ENCODE measurements around the gene ZNF341. TPM values are rescaled to one million over a fixed set of nuclear protein-coding genes. Genes with fewer than 3 reads are reported as not detected.

ZNF341 gene
- polyA plus RNA-seq, 2 donors: 2.6 to 4.5 TPM

DNA sequence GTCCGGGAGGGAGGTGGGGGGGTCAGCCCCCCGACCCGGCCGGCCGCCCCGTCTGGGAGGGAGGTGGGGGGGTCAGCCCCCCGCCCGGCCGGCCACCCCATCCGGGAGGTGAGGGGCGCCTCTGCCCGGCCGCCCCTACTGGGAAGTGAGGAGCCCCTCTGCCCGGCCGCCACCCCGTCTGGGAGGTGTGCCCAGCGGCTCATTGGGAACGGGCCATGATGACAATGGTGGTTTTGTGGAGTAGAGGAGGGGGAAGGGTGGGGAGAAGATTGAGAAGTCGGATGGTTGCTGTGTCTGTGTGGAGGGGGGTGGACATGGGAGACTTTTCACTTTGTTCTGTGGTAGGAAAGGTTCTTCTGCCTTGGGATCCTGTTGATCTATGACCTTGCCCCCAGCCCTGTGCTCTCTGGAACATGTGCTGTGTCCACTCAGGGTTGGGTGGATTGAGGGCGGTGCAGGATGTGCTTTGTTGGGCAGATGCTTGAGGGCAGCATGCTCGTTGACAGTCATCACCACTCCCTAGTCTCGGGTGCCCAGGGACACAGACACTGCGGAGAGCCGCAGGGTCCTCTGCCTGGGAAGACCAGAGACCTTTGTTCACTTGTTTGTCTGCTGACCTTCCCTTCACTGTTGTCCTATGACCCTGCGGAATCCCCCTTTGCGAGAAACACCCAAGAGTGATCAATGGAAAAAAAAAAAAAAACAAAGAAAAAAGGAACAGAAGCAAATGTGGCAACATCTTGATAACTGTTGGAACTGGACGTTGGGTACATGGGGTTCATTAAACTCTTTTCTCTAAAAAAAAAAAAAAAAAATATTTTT is 30.0 kb upstream of the ZNF341 start:
- no peaks in the 10 kb centered on the region for H3K36me3 ChIP-seq (ENCODE audit: control insufficient read depth in 2 of 2, insufficient read depth in 2 of 2, low read length in 1 of 2)
- no peaks in the 10 kb centered on the region for H3K27me3 ChIP-seq (ENCODE audit: control insufficient read depth in 1 of 2, insufficient read depth in 2 of 2, low read length in 2 of 2)
- H3K9me3 ChIP-seq (ENCODE audit: control insufficient read depth in 2 of 2, insufficient read depth in 1 of 2, low read depth in 1 of 2, low read length in 1 of 2): no peaks in the 10 kb centered on the region
- H3K4me1 ChIP-seq (ENCODE audit: control insufficient read depth in 2 of 2, insufficient read depth in 2 of 2, low read length in 1 of 2): no peaks in the 10 kb centered on the region
- H3K4me3 ChIP-seq (ENCODE audit: low read depth in 1 of 2, low read length in 2 of 2): no peak overlapping the region
- 87 to 90% methylated on average over 12 to 27 of the region's 27 CpGs for WGBS, 2 donors
- no peak overlapping the region for H3K27ac ChIP-seq (ENCODE audit: low read depth in 2 of 2, low read length in 1 of 2)

DNA sequence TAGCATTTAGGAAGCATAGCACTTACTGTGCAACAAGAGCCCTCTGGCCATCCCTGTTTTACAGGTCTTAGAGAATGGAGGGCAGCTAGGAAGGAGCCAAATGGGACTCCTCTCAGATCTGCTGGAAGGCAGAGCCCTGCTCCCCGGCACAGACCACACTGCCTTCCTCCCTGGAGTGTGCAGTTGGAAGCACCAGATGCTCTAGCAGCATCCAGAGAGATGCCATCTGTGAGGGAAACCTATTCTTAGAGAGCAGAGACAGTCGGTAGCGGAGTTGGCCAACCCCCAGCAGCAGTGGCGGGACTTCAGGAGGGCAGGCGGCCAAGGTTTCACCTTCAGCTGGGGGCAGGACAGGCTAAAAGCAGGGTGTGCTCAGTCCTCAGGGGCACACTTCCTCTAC is 28.9 kb upstream of the ZNF341 start:
- H3K4me3 ChIP-seq (ENCODE audit: low read depth in 1 of 2, low read length in 2 of 2): no peak overlapping the region
- H3K4me1 ChIP-seq (ENCODE audit: control insufficient read depth in 2 of 2, insufficient read depth in 2 of 2, low read length in 1 of 2): no peaks in the 10 kb centered on the region
- no peaks in the 10 kb centered on the region for H3K27me3 ChIP-seq (ENCODE audit: control insufficient read depth in 1 of 2, insufficient read depth in 2 of 2, low read length in 2 of 2)
- no peak overlapping the region for H3K27ac ChIP-seq (ENCODE audit: low read depth in 2 of 2, low read length in 1 of 2)
- H3K9me3 ChIP-seq (ENCODE audit: control insufficient read depth in 2 of 2, insufficient read depth in 1 of 2, low read depth in 1 of 2, low read length in 1 of 2): no peaks in the 10 kb centered on the region
- WGBS, 2 donors: 34 to 42% methylated on average over 5 of the region's 5 CpGs
- H3K36me3 ChIP-seq (ENCODE audit: control insufficient read depth in 2 of 2, insufficient read depth in 2 of 2, low read length in 1 of 2): no peaks in the 10 kb centered on the region

GRCh38 chr20:33703498-33704137 is 28.2 kb upstream of the ZNF341 start:
- H3K36me3 ChIP-seq (ENCODE audit: control insufficient read depth in 2 of 2, insufficient read depth in 2 of 2, low read length in 1 of 2): no peaks in the 10 kb centered on the region
- H3K27me3 ChIP-seq (ENCODE audit: control insufficient read depth in 1 of 2, insufficient read depth in 2 of 2, low read length in 2 of 2): no peaks in the 10 kb centered on the region
- H3K27ac ChIP-seq (ENCODE audit: low read depth in 2 of 2, low read length in 1 of 2): no peak overlapping the region
- no peaks in the 10 kb centered on the region for H3K4me1 ChIP-seq (ENCODE audit: control insufficient read depth in 2 of 2, insufficient read depth in 2 of 2, low read length in 1 of 2)
- no peak overlapping the region for H3K4me3 ChIP-seq (ENCODE audit: low read depth in 1 of 2, low read length in 2 of 2)
- 92 to 93% methylated on average over 8 of the region's 8 CpGs for WGBS, 2 donors
- H3K9me3 ChIP-seq (ENCODE audit: control insufficient read depth in 2 of 2, insufficient read depth in 1 of 2, low read depth in 1 of 2, low read length in 1 of 2): no peaks in the 10 kb centered on the region

GRCh38 chr20:33704197-33704924 is 27.4 kb upstream of the ZNF341 start:
- WGBS, 2 donors: 90 to 91% methylated on average over 11 of the region's 11 CpGs
- no peak overlapping the region for H3K4me3 ChIP-seq (ENCODE audit: low read depth in 1 of 2, low read length in 2 of 2)
- no peaks in the 10 kb centered on the region for H3K9me3 ChIP-seq (ENCODE audit: control insufficient read depth in 2 of 2, insufficient read depth in 1 of 2, low read depth in 1 of 2, low read length in 1 of 2)
- no peaks in the 10 kb centered on the region for H3K36me3 ChIP-seq (ENCODE audit: control insufficient read depth in 2 of 2, insufficient read depth in 2 of 2, low read length in 1 of 2)
- no peaks in the 10 kb centered on the region for H3K4me1 ChIP-seq (ENCODE audit: control insufficient read depth in 2 of 2, insufficient read depth in 2 of 2, low read length in 1 of 2)
- no peak overlapping the region for H3K27ac ChIP-seq (ENCODE audit: low read depth in 2 of 2, low read length in 1 of 2)
- H3K27me3 ChIP-seq (ENCODE audit: control insufficient read depth in 1 of 2, insufficient read depth in 2 of 2, low read length in 2 of 2): no peaks in the 10 kb centered on the region

DNA sequence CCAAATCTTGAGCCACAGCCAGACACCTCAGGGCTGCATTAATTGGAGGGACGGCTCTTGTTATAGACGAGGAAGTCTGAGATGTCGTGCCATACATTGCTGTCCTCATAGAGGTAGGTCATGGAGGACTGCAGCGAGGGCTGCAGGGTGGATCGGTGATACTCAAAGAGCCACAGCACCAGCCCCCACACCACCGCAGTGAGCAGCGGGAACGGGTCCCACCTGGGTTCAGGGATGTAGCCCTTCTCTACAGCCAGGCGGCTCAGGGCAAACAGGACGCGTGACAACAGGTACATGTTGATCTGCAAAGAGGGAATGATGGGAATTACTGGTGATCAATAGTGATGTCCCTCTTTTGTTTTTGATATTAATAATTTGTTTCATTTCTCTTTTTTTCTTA is 24.1 kb upstream of the ZNF341 start:
- H3K27me3 ChIP-seq (ENCODE audit: control insufficient read depth in 1 of 2, insufficient read depth in 2 of 2, low read length in 2 of 2): no peaks in the 10 kb centered on the region
- 89 to 90% methylated on average over 11 of the region's 11 CpGs for WGBS, 2 donors
- H3K36me3 ChIP-seq (ENCODE audit: control insufficient read depth in 2 of 2, insufficient read depth in 2 of 2, low read length in 1 of 2): peaks cover 0 to 6% of the 10 kb centered on the region in 2 donors
- no peak overlapping the region for H3K4me3 ChIP-seq (ENCODE audit: low read depth in 1 of 2, low read length in 2 of 2)
- no peak overlapping the region for H3K27ac ChIP-seq (ENCODE audit: low read depth in 2 of 2, low read length in 1 of 2)
- peaks cover 0 to 7% of the 10 kb centered on the region in 2 donors for H3K4me1 ChIP-seq (ENCODE audit: control insufficient read depth in 2 of 2, insufficient read depth in 2 of 2, low read length in 1 of 2)
- no peaks in the 10 kb centered on the region for H3K9me3 ChIP-seq (ENCODE audit: control insufficient read depth in 2 of 2, insufficient read depth in 1 of 2, low read depth in 1 of 2, low read length in 1 of 2)

DNA sequence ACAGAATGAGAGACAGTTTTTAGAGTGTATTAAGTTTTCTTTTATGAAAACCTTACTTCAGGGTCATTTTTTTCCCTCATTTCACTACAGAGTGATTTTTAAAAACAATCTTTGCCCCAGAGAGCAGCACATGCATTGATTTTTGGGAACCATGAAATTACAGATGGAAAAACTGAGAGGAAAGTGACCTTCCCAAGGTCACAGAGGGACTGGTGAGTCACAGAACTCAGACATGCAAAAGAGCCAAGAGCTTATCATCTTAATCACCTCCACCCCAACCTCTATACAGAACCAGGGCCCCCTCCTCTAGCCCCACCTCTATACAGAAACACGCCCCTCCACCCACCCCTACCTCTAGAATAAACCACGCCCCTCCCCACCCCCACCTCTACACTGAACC is 22.4 kb upstream of the ZNF341 start:
- no peak overlapping the region for H3K27ac ChIP-seq (ENCODE audit: low read depth in 2 of 2, low read length in 1 of 2)
- H3K9me3 ChIP-seq (ENCODE audit: control insufficient read depth in 2 of 2, insufficient read depth in 1 of 2, low read depth in 1 of 2, low read length in 1 of 2): no peaks in the 10 kb centered on the region
- peaks cover 0 to 7% of the 10 kb centered on the region in 2 donors for H3K4me1 ChIP-seq (ENCODE audit: control insufficient read depth in 2 of 2, insufficient read depth in 2 of 2, low read length in 1 of 2)
- 69 to 89% methylated on average over 2 of the region's 2 CpGs for WGBS, 2 donors
- H3K36me3 ChIP-seq (ENCODE audit: control insufficient read depth in 2 of 2, insufficient read depth in 2 of 2, low read length in 1 of 2): peaks cover 0 to 17% of the 10 kb centered on the region in 2 donors
- H3K4me3 ChIP-seq (ENCODE audit: low read depth in 1 of 2, low read length in 2 of 2): no peak overlapping the region
- H3K27me3 ChIP-seq (ENCODE audit: control insufficient read depth in 1 of 2, insufficient read depth in 2 of 2, low read length in 2 of 2): no peaks in the 10 kb centered on the region

DNA sequence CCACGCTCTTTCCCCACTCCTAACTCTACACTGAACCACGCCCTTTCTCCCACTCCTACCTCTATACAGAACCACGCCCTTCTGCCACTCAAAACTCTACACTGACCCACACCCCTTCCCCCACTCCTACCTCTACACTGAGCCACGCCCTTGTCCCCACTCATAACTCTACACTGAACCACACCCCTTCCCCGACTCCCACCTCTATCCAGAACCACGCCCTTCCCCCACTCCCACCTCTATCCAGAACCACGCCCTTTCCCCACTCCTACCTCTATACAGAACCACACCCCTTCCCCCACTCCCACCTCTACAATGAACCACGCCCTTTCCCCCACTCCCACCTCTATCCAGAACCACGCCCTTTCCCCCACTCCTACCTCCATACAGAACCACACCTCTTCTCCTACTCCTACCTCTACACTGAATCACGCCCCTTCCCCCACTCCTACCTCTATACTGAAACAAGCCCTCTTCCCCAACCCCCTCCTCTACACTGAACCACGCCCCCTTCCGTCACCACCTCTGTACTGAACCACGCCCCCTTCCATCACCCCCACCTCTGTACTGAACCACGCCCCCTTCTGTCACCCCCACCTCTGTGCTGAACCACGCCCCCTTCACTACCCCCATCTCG is 21.8 kb upstream of the ZNF341 start:
- peak overlapping the region in 1 of 2 donors; percentile 51 for H3K27ac ChIP-seq (ENCODE audit: low read depth in 2 of 2, low read length in 1 of 2)
- H3K27me3 ChIP-seq (ENCODE audit: control insufficient read depth in 1 of 2, insufficient read depth in 2 of 2, low read length in 2 of 2): no peaks in the 10 kb centered on the region
- H3K9me3 ChIP-seq (ENCODE audit: control insufficient read depth in 2 of 2, insufficient read depth in 1 of 2, low read depth in 1 of 2, low read length in 1 of 2): no peaks in the 10 kb centered on the region
- WGBS, 2 donors: 81 to 85% methylated on average over 16 of the region's 16 CpGs
- peaks cover 0 to 7% of the 10 kb centered on the region in 2 donors for H3K4me1 ChIP-seq (ENCODE audit: control insufficient read depth in 2 of 2, insufficient read depth in 2 of 2, low read length in 1 of 2)
- H3K36me3 ChIP-seq (ENCODE audit: control insufficient read depth in 2 of 2, insufficient read depth in 2 of 2, low read length in 1 of 2): peaks cover 0 to 17% of the 10 kb centered on the region in 2 donors
- H3K4me3 ChIP-seq (ENCODE audit: low read depth in 1 of 2, low read length in 2 of 2): no peak overlapping the region

- no peak overlapping the region for H3K27ac ChIP-seq (ENCODE audit: low read depth in 2 of 2, low read length in 1 of 2)
- peaks cover 0 to 7% of the 10 kb centered on the region in 2 donors for H3K4me1 ChIP-seq (ENCODE audit: control insufficient read depth in 2 of 2, insufficient read depth in 2 of 2, low read length in 1 of 2)
- peaks cover 0 to 17% of the 10 kb centered on the region in 2 donors for H3K36me3 ChIP-seq (ENCODE audit: control insufficient read depth in 2 of 2, insufficient read depth in 2 of 2, low read length in 1 of 2)
- 78 to 84% methylated on average over 14 of the region's 14 CpGs for WGBS, 2 donors
- no peak overlapping the region for H3K4me3 ChIP-seq (ENCODE audit: low read depth in 1 of 2, low read length in 2 of 2)
- no peaks in the 10 kb centered on the region for H3K9me3 ChIP-seq (ENCODE audit: control insufficient read depth in 2 of 2, insufficient read depth in 1 of 2, low read depth in 1 of 2, low read length in 1 of 2)
- H3K27me3 ChIP-seq (ENCODE audit: control insufficient read depth in 1 of 2, insufficient read depth in 2 of 2, low read length in 2 of 2): no peaks in the 10 kb centered on the region
Measured at GRCh38 chr20:33710681-33711445, 20.9 kb upstream of the ZNF341 start.

DNA sequence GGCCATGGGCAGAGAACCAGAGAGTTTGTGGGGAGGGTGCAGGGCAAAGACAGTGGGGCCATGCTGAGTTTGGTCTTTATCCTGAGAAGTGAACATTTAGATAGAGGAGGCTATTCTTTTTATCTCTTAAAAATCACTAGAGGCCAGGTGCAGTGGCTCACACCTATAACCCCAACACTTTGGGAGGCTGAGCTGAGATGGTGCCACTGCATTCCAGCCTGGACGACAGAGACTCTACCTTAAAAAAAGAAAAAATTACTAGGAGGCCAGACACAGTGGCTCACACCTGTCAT is 20.4 kb upstream of the ZNF341 start:
- Histone ChIP-seq H3K36me3 (ENCODE audit: control insufficient read depth in 2 of 2, insufficient read depth in 2 of 2, low read length in 1 of 2) (peaks cover 0 to 17% of the 10 kb centered on the region in 2 donors), H3K4me1 (ENCODE audit: control insufficient read depth in 2 of 2, insufficient read depth in 2 of 2, low read length in 1 of 2) (peaks cover 0 to 7% of the 10 kb centered on the region in 2 donors), H3K27me3 (ENCODE audit: control insufficient read depth in 1 of 2, insufficient read depth in 2 of 2, low read length in 2 of 2) (no peaks in the 10 kb centered on the region), H3K4me3 (ENCODE audit: low read depth in 1 of 2, low read length in 2 of 2) (no peak overlapping the region), H3K9me3 (ENCODE audit: control insufficient read depth in 2 of 2, insufficient read depth in 1 of 2, low read depth in 1 of 2, low read length in 1 of 2) (no peaks in the 10 kb centered on the region), H3K27ac (ENCODE audit: low read depth in 2 of 2, low read length in 1 of 2) (no peak overlapping the region)
- 71 to 77% methylated on average over 1 of the region's 1 CpG for whole genome bisulfite sequencing, 2 donors
